GM12878 (cell line): ENCODE results near the gene PIGB. TPM values are rescaled to one million over a fixed set of nuclear protein-coding genes. Genes with fewer than 3 reads are reported as not detected.

Experiments
- CUX1 ChIP-seq: IDR thresholded peaks from 2 replicates; pipeline ENCODE4 v1.6.1; 2012; ENCODE audit warnings: improper control_type of control experiment, low read depth, low read length; ENCODE audit not compliant: insufficient replicate concordance
- EZH2 ChIP-seq: IDR thresholded peaks from 2 replicates; pipeline ENCODE4 v1.6.1; 2012; ENCODE audit warnings: low read depth, mild to moderate bottlenecking, control low read depth, inconsistent platforms, low read length, borderline replicate concordance; ENCODE audit not compliant: control insufficient read depth
- MEF2A ChIP-seq: IDR thresholded peaks from 2 replicates; pipeline ENCODE4 v1.6.1; 2011; ENCODE audit warnings: low read depth, mild to moderate bottlenecking, low read length, moderate library complexity; ENCODE audit not compliant: insufficient read depth
- NR2C1 ChIP-seq: fragments of 450-650 bp; IDR thresholded peaks from 2 replicates; pipeline ENCODE4 v1.6.1; 2017; ENCODE audit warnings: antibody characterized with exemption, mild to moderate bottlenecking, moderate library complexity
- PML ChIP-seq: IDR thresholded peaks from 2 replicates; pipeline ENCODE4 v1.6.1; 2012; ENCODE audit warnings: low read length, inconsistent platforms
- SIX5 ChIP-seq: IDR thresholded peaks from 2 replicates; pipeline ENCODE4 v1.6.1; 2011; ENCODE audit warnings: mild to moderate bottlenecking, low read depth, low read length, moderate library complexity; ENCODE audit not compliant: severe bottlenecking
- SMARCA5 ChIP-seq: fragments of 450-650 bp; IDR thresholded peaks from 2 replicates; pipeline ENCODE4 v1.6.1; 2017; ENCODE audit warnings: mild to moderate bottlenecking
- SPI1 ChIP-seq: IDR thresholded peaks from 2 replicates; pipeline ENCODE4 v1.6.1; 2011; ENCODE audit warnings: low read depth, mild to moderate bottlenecking, low read length, moderate library complexity, borderline replicate concordance; ENCODE audit not compliant: insufficient read depth
- TBL1XR1 ChIP-seq: IDR thresholded peaks from 2 replicates; pipeline ENCODE4 v1.6.1; 2012; ENCODE audit warnings: low read depth, low read length, improper control_type of control experiment
- ZBTB40 ChIP-seq: fragments of 450-650 bp; IDR thresholded peaks from 2 replicates; pipeline ENCODE4 v1.6.1; 2016; ENCODE audit warnings: mild to moderate bottlenecking, moderate library complexity, borderline replicate concordance
- ZNF687 ChIP-seq: fragments of 450-650 bp; IDR thresholded peaks from 2 replicates; pipeline ENCODE4 v1.6.1; 2017; ENCODE audit warnings: mild to moderate bottlenecking, moderate library complexity
- polyA plus RNA-seq, 11 experiments: library from polyadenylated mRNA; depleted of rRNA in 4 of 11; unstranded in 6 of 11; stranded (reverse) in 5 of 11; fragments of >200 nt; fragmentation: Nextera tagmentation in 4 of 11; fragmentation: Illumina TruSeq in 1 of 11; extraction: Ambion mirVana in 4 of 11; extraction: Trizol in 1 of 11; gene quantifications; 1 replicate in 1 of 11; 2 replicates in 10 of 11; pipeline versions ENCODE4 v1.2.1 to v1.2.3, GENCODE V29; 2011 to 2016; ENCODE audit warnings: inconsistent platforms in 2 of 11, missing spikeins in 2 of 11, low read depth in 1 of 11
- total RNA-seq, 4 experiments: library from RNA; depleted of rRNA in 3 of 4; stranded (reverse); fragments of >200 nt in 3 of 4; fragmentation: Illumina TruSeq in 1 of 4; extraction: Trizol in 1 of 4; gene quantifications; 2 replicates each; pipeline versions ENCODE4 v1.2.1 to v1.2.3, GENCODE V29; 2013 to 2021

The PIGB gene
- total and polyA plus RNA-seq, 10 of the 15 experiments (the other 5 are each of a cell fraction or from before 2014, with no cell fraction given): 17.9 to 46.0 (median 25.2) TPM

- TF ChIP-seq MEF2A (no peak), PML (no peak; the same call in 1 of the 2 replicates), EZH2 (no peak), SPI1 (no peak), ZNF687 (peak; percentile 47; the same call in 1 of the 2 replicates), ZBTB40 (0 out of 2 replicates have a peak, but pooled peaks have one; percentile 7), NR2C1 (peak; percentile 83), CUX1 (no peak), SMARCA5 (peak; percentile 48), TBL1XR1 (no peak), SIX5 (no peak)
Measured at GRCh38 chr15:55319537-55320237, 665 bp downstream of the PIGB start (continued).
